ENCODE measurements around the gene PTPRE. TPM values are rescaled to one million over a fixed set of nuclear protein-coding genes. Genes with fewer than 3 reads are reported as not detected.

The PTPRE gene
- total RNA-seq, 4 donors from 2014 or later, result 10.2 to 46.8 (median 28.8) TPM

- DNase-seq (ENCODE audit: low spot score in 2 of 2), result no peak
- H3K27ac ChIP-seq, result no peak overlapping the region
- no peaks in the 10 kb centered on the region for H3K9me3 ChIP-seq
- TF ChIP-seq EP300 (IDR thresholded peaks at IDR 0.05) (no peak), POLR2AphosphoS5 (IDR thresholded peaks at IDR 0.05) (no peak), POLR2A (IDR thresholded peaks at IDR 0.05) (no peak), CTCF (IDR thresholded peaks at IDR 0.05) (no peak)
- peaks cover 4% of the 10 kb centered on the region for H3K27me3 ChIP-seq
- no peaks in the 10 kb centered on the region for H3K36me3 ChIP-seq
- H3K4me1 ChIP-seq, result peaks cover 11% of the 10 kb centered on the region
- no peak overlapping the region for H3K4me3 ChIP-seq
- 92% methylated on average over 7 of the region's 11 CpGs for WGBS
These were observed 32.0 kb upstream of the PTPRE start for GRCh38 chr10:127874671-127875448.

- peaks cover 11% of the 10 kb centered on the region for H3K4me1 ChIP-seq
- no peak overlapping the region for H3K27ac ChIP-seq
- no peaks in the 10 kb centered on the region for H3K9me3 ChIP-seq
- no peak for DNase-seq (ENCODE audit: low spot score in 2 of 2)
- no peaks in the 10 kb centered on the region for H3K36me3 ChIP-seq
- no peak for TF ChIP-seq EP300 (IDR thresholded peaks at IDR 0.05)
- TF ChIP-seq CTCF (IDR thresholded peaks at IDR 0.05), result no peak
- no peak for TF ChIP-seq POLR2A (IDR thresholded peaks at IDR 0.05)
- TF ChIP-seq POLR2AphosphoS5 (IDR thresholded peaks at IDR 0.05), result no peak
- H3K27me3 ChIP-seq, result peaks cover 4% of the 10 kb centered on the region
- 93% methylated on average over 5 of the region's 6 CpGs for WGBS
- no peak overlapping the region for H3K4me3 ChIP-seq
These were observed 31.5 kb upstream of the PTPRE start for GRCh38 chr10:127875449-127875765.

GRCh38 chr10:127875916-127876315 is 31.0 kb upstream of the PTPRE start:
- H3K36me3 ChIP-seq, result no peaks in the 10 kb centered on the region
- peaks cover 11% of the 10 kb centered on the region for H3K4me1 ChIP-seq
- no peak for DNase-seq (ENCODE audit: low spot score in 2 of 2)
- H3K4me3 ChIP-seq, result no peak overlapping the region
- H3K27me3 ChIP-seq, result peaks cover 4% of the 10 kb centered on the region
- no peak for TF ChIP-seq POLR2A (IDR thresholded peaks at IDR 0.05)
- no peak for TF ChIP-seq EP300 (IDR thresholded peaks at IDR 0.05)
- no peak for TF ChIP-seq CTCF (IDR thresholded peaks at IDR 0.05)
- TF ChIP-seq POLR2AphosphoS5 (IDR thresholded peaks at IDR 0.05), result no peak
- no peak overlapping the region for H3K27ac ChIP-seq
- H3K9me3 ChIP-seq, result no peaks in the 10 kb centered on the region
- 89% methylated on average over 5 of the region's 5 CpGs for WGBS

- WGBS, result 97% methylated on average over 4 of the region's 4 CpGs
These were observed 29.8 kb upstream of the PTPRE start for GRCh38 chr10:127877116-127877515.

More at GRCh38 chr10:127877116-127877515, 29.8 kb upstream of the PTPRE start:
- Histone ChIP-seq H3K4me1 (peaks cover 5% of the 10 kb centered on the region), H3K36me3 (no peaks in the 10 kb centered on the region), H3K9me3 (no peaks in the 10 kb centered on the region), H3K4me3 (no peak overlapping the region), H3K27me3 (peaks cover 4% of the 10 kb centered on the region), H3K27ac (no peak overlapping the region)
- TF ChIP-seq POLR2A (IDR thresholded peaks at IDR 0.05) (no peak), EP300 (IDR thresholded peaks at IDR 0.05) (no peak), CTCF (IDR thresholded peaks at IDR 0.05) (no peak), POLR2AphosphoS5 (IDR thresholded peaks at IDR 0.05) (no peak)
- no peak for DNase-seq (ENCODE audit: low spot score in 2 of 2)
